ENCODE results near the gene CPEB1.

Gene CPEB1

GRCh38 chr15:82662641-82663040 is 15.5 kb upstream of the CPEB1 start:
- TF ChIP-seq CTCF (IDR thresholded peaks at IDR 0.05; ENCODE audit: low read depth, low read length, missing control alignments) = no peak
- DNase-seq (ENCODE audit: low read depth) = no peak
- no peak overlapping the region for H3K4me3 ChIP-seq (ENCODE audit: low read depth, low read length)

- no peak overlapping the region for H3K4me3 ChIP-seq (ENCODE audit: low read depth, low read length)
- no peak for TF ChIP-seq CTCF (IDR thresholded peaks at IDR 0.05; ENCODE audit: low read depth, low read length, missing control alignments)
- DNase-seq (ENCODE audit: low read depth) = no peak
These were observed 13.2 kb upstream of the CPEB1 start for GRCh38 chr15:82660378-82660777.

- no peak for DNase-seq (ENCODE audit: low read depth)
- no peak overlapping the region for H3K4me3 ChIP-seq (ENCODE audit: low read depth, low read length)
- no peak for TF ChIP-seq CTCF (IDR thresholded peaks at IDR 0.05; ENCODE audit: low read depth, low read length, missing control alignments)
These were observed 9.6 kb upstream of the CPEB1 start for GRCh38 chr15:82656641-82657266.

GRCh38 chr15:82655606-82656005 is 8.4 kb upstream of the CPEB1 start:
- H3K4me3 ChIP-seq (ENCODE audit: low read depth, low read length) = no peak overlapping the region
- TF ChIP-seq CTCF (IDR thresholded peaks at IDR 0.05; ENCODE audit: low read depth, low read length, missing control alignments) = no peak
- no peak for DNase-seq (ENCODE audit: low read depth)

- DNase-seq (ENCODE audit: low read depth) = no peak
- no peak overlapping the region for H3K4me3 ChIP-seq (ENCODE audit: low read depth, low read length)
- no peak for TF ChIP-seq CTCF (IDR thresholded peaks at IDR 0.05; ENCODE audit: low read depth, low read length, missing control alignments)
These were observed 6.5 kb upstream of the CPEB1 start for GRCh38 chr15:82653483-82654168.

- no peak for DNase-seq (ENCODE audit: low read depth)
- TF ChIP-seq CTCF (IDR thresholded peaks at IDR 0.05; ENCODE audit: low read depth, low read length, missing control alignments) = no peak
- no peak overlapping the region for H3K4me3 ChIP-seq (ENCODE audit: low read depth, low read length)
These were observed 4.5 kb upstream of the CPEB1 start for GRCh38 chr15:82651708-82652107.

All from GM12864 (cell line).